DMS153 (cell line): Measurements from ENCODE around the gene H2AZ1.

Experiments used
- DNase-seq: peaks from one replicate; lab custom pipeline; 2025; lab: John Stamatoyannopoulos, UW

Gene H2AZ1

GRCh38 chr4:99946356-99947189 lies 3.5 kb downstream of the H2AZ1 start, which contains the start of gene DNAJB14:
Gene DNAJB14, minus strand, starts transcription at chr4:99946618. Its CDS starts 47 bp downstream, at chr4:99946571.
- DNase-seq, result peak; percentile 46

- DNase-seq, result no peak
Measured at GRCh38 chr4:99945718-99946355, 4.2 kb downstream of the H2AZ1 start.

DNA sequence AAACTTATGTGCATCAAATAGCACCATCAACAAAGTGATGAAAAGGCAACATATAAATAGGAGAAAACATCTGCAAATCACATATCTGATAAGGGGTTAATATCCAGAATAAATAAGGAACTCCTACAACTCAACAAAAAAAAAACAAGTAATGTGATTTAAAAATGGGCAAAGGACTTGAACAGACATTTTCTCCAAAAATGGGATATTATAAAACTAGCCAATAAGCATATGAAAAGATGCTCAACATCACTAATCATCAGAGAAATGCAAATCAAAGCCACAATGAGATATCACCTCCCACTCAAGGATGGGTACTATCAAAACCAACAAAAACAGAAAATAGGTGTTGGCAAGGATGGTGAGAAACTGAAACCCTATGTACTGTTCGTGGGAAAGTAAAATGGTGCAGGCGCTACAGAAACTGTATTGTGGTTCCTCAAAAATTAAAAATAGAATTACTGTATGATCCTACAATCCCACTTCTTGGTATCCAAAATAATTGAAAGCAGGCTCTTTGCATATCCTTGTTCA lies 6.1 kb downstream of the H2AZ1 start:
- DNase-seq, result no peak

DNA sequence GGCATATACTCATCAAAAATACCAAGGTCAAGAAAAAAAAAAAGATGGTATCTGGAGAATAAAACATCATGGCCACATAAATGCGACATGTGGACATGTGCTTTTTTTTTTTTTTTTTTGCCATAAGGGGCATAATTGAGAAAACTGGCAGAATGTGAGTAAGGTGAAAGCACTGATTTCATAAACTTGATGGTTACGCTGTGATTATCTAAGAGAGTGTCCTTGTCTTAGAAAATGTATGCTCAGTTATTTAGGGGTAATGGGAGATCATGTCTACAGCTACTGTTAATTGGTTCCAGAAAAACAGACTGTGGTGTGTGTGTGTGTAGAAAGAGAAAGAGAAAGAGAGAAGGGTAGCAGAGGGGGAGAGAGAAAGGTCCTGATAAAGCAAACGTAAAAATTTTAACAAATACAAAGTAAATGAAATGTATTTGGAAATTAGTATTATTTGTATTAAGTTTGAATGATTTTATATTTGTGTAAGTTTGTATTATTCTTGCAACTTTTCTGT lies 11.8 kb downstream of the H2AZ1 start:
- DNase-seq, result no peak

- no peak for DNase-seq
Measured at GRCh38 chr4:99934891-99935290, 15.2 kb downstream of the H2AZ1 start.

DNA sequence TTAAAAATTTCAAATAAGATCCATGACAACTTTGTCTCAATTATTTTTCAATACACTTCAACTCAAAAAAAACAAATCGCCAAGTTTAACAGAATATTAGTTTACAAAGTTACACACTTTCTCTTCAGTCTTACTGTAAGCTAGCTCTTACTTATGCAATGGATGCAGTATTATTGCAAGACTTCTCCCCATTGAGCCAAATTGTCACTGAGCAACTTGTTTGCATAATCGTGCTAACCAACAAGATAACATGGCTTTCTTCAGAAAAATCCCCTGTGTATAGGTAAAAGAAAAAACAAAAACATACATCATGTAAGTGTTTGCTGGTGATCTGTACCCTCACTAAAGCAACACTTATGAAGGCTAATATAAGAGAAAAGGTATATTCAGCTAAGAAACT lies 22.5 kb downstream of the H2AZ1 start:
- no peak for DNase-seq

DNA sequence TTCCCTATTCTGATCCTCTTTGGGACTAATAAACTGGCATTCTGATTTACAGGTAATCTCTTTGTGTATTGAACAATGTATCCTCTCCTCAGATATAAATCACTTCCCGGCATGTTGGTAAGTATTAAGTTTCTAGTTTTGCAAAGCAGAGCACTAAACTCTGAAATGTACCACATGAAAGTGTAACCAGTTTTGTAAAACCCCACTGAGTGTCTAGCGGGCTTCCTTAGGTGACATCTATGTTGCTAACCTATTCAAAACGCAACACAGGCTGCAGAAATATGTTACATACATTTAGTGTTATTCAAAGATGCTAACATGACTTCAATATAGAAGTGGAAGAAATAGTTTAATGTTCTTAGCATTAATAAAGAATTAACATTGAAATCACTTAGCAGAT lies 28.9 kb downstream of the H2AZ1 start:
- no peak for DNase-seq

DNA sequence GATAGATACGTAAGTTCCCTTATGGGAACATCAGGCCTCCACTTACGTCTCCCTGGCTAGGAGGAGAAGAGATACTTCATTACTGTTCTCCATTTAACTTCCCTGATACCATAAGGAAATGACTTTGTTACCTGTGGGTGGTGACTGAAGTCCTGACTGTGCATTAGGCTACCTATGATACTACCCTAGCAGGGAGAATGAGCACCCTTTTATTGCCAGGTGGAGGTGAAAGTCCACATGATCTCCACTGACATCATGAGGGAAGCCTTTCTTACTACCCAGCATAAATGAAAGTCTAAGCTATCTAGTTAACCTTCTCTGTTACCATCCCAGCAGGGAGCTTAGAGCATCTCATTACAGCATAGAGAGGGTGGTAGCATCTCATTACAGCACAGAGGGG lies 31.4 kb downstream of the H2AZ1 start:
- no peak for DNase-seq

GRCh38 chr4:99917575-99917974 lies 32.5 kb downstream of the H2AZ1 start:
- DNase-seq, result no peak

DNA sequence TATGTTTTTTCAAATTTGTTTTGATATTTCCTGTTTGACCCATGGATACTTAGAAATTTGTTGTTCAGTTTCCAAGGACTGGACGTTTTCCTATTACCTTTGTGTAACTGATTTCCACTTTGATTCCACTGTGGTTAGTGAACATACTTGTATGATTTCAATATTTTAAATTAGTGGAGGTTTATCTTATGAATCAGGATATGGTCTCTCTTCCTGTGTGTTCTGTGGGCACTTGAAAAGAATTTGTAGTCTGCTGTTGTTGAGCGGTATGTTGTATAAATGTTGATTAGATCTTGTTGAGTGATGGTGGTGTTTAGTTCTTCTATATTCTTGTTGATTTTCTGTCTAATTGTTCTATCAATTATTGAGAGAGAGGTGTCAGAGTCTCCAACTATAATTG lies 34.6 kb downstream of the H2AZ1 start:
- no peak for DNase-seq
